ENCODE measurements around the gene IL24.
"Not testable (repeated sequence)": the region's sequence is repeated elsewhere in the genome, so short reads cannot be mapped to it uniquely, and the experiment has no call there.

IL24 gene

GRCh38 chr1:206916000-206916709, 18.9 kb downstream of the IL24 start:
- DNase-seq, result no peak
- in situ Hi-C loops (cut with MboI; ENCODE audit: low pct_unique_long_range_greater_than_20kb, low sequenced_read_pairs), result loop anchor here (25.0 kb wide), 1 partner anchor 179 kb away; no protein-coding TSS in a partner anchor

GRCh38 chr1:206918076-206918475, 20.8 kb downstream of the IL24 start:
- DNase-seq, result no peak
- in situ Hi-C loops (cut with MboI; ENCODE audit: low pct_unique_long_range_greater_than_20kb, low sequenced_read_pairs), result loop anchor here (25.0 kb wide), 1 partner anchor 181 kb away; no protein-coding TSS in a partner anchor

GRCh38 chr1:206921772-206922265, 24.6 kb downstream of the IL24 start, which contains the start of gene FCMR:
FCMR (minus strand) TSS chr1:206921941; CDS start chr1:206921854, 87 bp downstream.
- in situ Hi-C loops (cut with MboI; ENCODE audit: low pct_unique_long_range_greater_than_20kb, low sequenced_read_pairs), result loop anchor here (25.0 kb wide), 1 partner anchor 185 kb away; no protein-coding TSS in a partner anchor
- peak; percentile 73 for DNase-seq

GRCh38 chr1:206922524-206922923, 25.3 kb downstream of the IL24 start:
- no peak for DNase-seq
- in situ Hi-C loops (cut with MboI; ENCODE audit: low pct_unique_long_range_greater_than_20kb, low sequenced_read_pairs), result loop anchor here (25.0 kb wide), 1 partner anchor 185 kb away; no protein-coding TSS in a partner anchor

- in situ Hi-C loops (cut with MboI; ENCODE audit: low pct_unique_long_range_greater_than_20kb, low sequenced_read_pairs), result loop anchor here (25.0 kb wide), 1 partner anchor 186 kb away; no protein-coding TSS in a partner anchor
- DNase-seq, result peak; percentile 76
Observed at GRCh38 chr1:206923009-206923960, 26.0 kb downstream of the IL24 start.

- DNase-seq, result not testable (repeated sequence)
- in situ Hi-C loops (cut with MboI; ENCODE audit: low pct_unique_long_range_greater_than_20kb, low sequenced_read_pairs), result loop anchor here (25.0 kb wide), 1 partner anchor 187 kb away; no protein-coding TSS in a partner anchor
Observed at GRCh38 chr1:206923961-206924557, 26.8 kb downstream of the IL24 start.

- in situ Hi-C loops (cut with MboI; ENCODE audit: low pct_unique_long_range_greater_than_20kb, low sequenced_read_pairs), result loop anchor here (25.0 kb wide), 1 partner anchor 187 kb away; no protein-coding TSS in a partner anchor
Observed at GRCh38 chr1:206924592-206925105, 27.4 kb downstream of the IL24 start.

GRCh38 chr1:206925106-206925736, 28.0 kb downstream of the IL24 start:
- in situ Hi-C loops (cut with MboI; ENCODE audit: low pct_unique_long_range_greater_than_20kb, low sequenced_read_pairs), result no loop called here
- DNase-seq, result peak; percentile 53

More at GRCh38 chr1:206924592-206925105, 27.4 kb downstream of the IL24 start:
- DNase-seq, result no peak

- in situ Hi-C loops (cut with MboI; ENCODE audit: low pct_unique_long_range_greater_than_20kb, low sequenced_read_pairs), result no loop called here
Observed at GRCh38 chr1:206926286-206926685, 29.0 kb downstream of the IL24 start.

GRCh38 chr1:206929524-206929923, 32.3 kb downstream of the IL24 start:
- in situ Hi-C loops (cut with MboI; ENCODE audit: low pct_unique_long_range_greater_than_20kb, low sequenced_read_pairs), result no loop called here
- DNase-seq, result no peak

More at GRCh38 chr1:206926286-206926685, 29.0 kb downstream of the IL24 start:
- no peak for DNase-seq

- in situ Hi-C loops (cut with MboI; ENCODE audit: low pct_unique_long_range_greater_than_20kb, low sequenced_read_pairs), result no loop called here
- DNase-seq, result no peak
Observed at GRCh38 chr1:206930210-206930798, 33.1 kb downstream of the IL24 start.

- in situ Hi-C loops (cut with MboI; ENCODE audit: low pct_unique_long_range_greater_than_20kb, low sequenced_read_pairs), result no loop called here
- no peak for DNase-seq
Observed at GRCh38 chr1:206931709-206932108, 34.5 kb downstream of the IL24 start.

- in situ Hi-C loops (cut with MboI; ENCODE audit: low pct_unique_long_range_greater_than_20kb, low sequenced_read_pairs), result no loop called here
- DNase-seq, result no peak
Observed at GRCh38 chr1:206932177-206932576, 34.9 kb downstream of the IL24 start.

GRCh38 chr1:206933333-206933945, 36.2 kb downstream of the IL24 start:
- in situ Hi-C loops (cut with MboI; ENCODE audit: low pct_unique_long_range_greater_than_20kb, low sequenced_read_pairs), result no loop called here
- peak; percentile 42 for DNase-seq

- peak; percentile 68 for DNase-seq
- in situ Hi-C loops (cut with MboI; ENCODE audit: low pct_unique_long_range_greater_than_20kb, low sequenced_read_pairs), result no loop called here
Observed at GRCh38 chr1:206935491-206936067, 38.3 kb downstream of the IL24 start.

GRCh38 chr1:206937425-206937824, 40.2 kb downstream of the IL24 start:
- in situ Hi-C loops (cut with MboI; ENCODE audit: low pct_unique_long_range_greater_than_20kb, low sequenced_read_pairs), result no loop called here
- DNase-seq, result no peak

- in situ Hi-C loops (cut with MboI; ENCODE audit: low pct_unique_long_range_greater_than_20kb, low sequenced_read_pairs), result no loop called here
- no peak for DNase-seq
Observed at GRCh38 chr1:206939131-206939530, 41.9 kb downstream of the IL24 start.

Data from KBM-7 (cell line).